HEK293 (cell line): ENCODE data around the gene SEMA4D.

Experiments
- CTCF ChIP-seq: fragments of 450-650 bp; formaldehyde crosslinking; IDR thresholded peaks from 2 replicates; pipeline ENCODE4 v1.5.1; 2016; ENCODE audit warnings: missing biosample characterization, missing genetic modification characterization
- FEZF1 ChIP-seq: fragments of 450-650 bp; formaldehyde crosslinking; IDR thresholded peaks from 2 replicates; pipeline ENCODE4 v1.5.1; 2016; ENCODE audit warnings: missing biosample characterization, missing genetic modification characterization
- GLI4 ChIP-seq: fragments of 450-650 bp; formaldehyde crosslinking; IDR thresholded peaks from 2 replicates; pipeline ENCODE4 v1.5.1; 2016; ENCODE audit warnings: missing biosample characterization, missing genetic modification characterization
- HOXA7 ChIP-seq: sonication (generic); formaldehyde crosslinking; IDR thresholded peaks from 2 replicates; pipeline ENCODE4 v1.8.1; 2022; ENCODE audit warnings: missing genetic modification reagents, borderline replicate concordance
- MEIS1 ChIP-seq: sonication (generic); formaldehyde crosslinking; IDR thresholded peaks from 2 replicates; pipeline ENCODE4 v1.8.1; 2022; ENCODE audit warnings: missing genetic modification reagents, mild to moderate bottlenecking, borderline replicate concordance
- PBX3 ChIP-seq: sonication (generic); formaldehyde crosslinking; IDR thresholded peaks from 2 replicates; pipeline ENCODE4 v1.8.1; 2022; ENCODE audit warnings: mild to moderate bottlenecking, moderate library complexity, missing genetic modification reagents
- SCRT2 ChIP-seq: fragments of 450-650 bp; formaldehyde crosslinking; IDR thresholded peaks from 2 replicates; pipeline ENCODE4 v1.5.1; 2016; ENCODE audit warnings: missing biosample characterization, missing genetic modification characterization
- TCF7L2 ChIP-seq: IDR thresholded peaks from 2 replicates; pipeline ENCODE4 v1.6.1; 2011; ENCODE audit warnings: low read depth, mild to moderate bottlenecking, inconsistent platforms, low read length, moderate library complexity, borderline replicate concordance
- ZBTB11 ChIP-seq: fragments of 450-650 bp; formaldehyde crosslinking; conservative IDR thresholded peaks from 2 replicates; pipeline ENCODE4 v1.5.1; 2016; ENCODE audit warnings: low read depth, missing biosample characterization, missing genetic modification characterization
- ZBTB8A ChIP-seq: fragments of 450-650 bp; formaldehyde crosslinking; IDR thresholded peaks from 2 replicates; pipeline ENCODE4 v1.5.1; 2016; ENCODE audit warnings: missing biosample characterization, missing genetic modification characterization
- ZFP3 ChIP-seq: fragments of 450-650 bp; formaldehyde crosslinking; IDR thresholded peaks from 2 replicates; pipeline ENCODE4 v1.5.1; 2016; ENCODE audit warnings: low read depth, missing biosample characterization, missing genetic modification characterization
- ZFP37 ChIP-seq: fragments of 450-650 bp; formaldehyde crosslinking; IDR thresholded peaks from 2 replicates; pipeline ENCODE4 v1.5.1; 2016; ENCODE audit warnings: missing biosample characterization, missing genetic modification characterization
- ZIC2 ChIP-seq: fragments of 450-650 bp; formaldehyde crosslinking; IDR thresholded peaks from 2 replicates; pipeline ENCODE4 v1.5.1; 2016; ENCODE audit warnings: missing biosample characterization, missing genetic modification characterization
- ZNF132 ChIP-seq: fragments of 450-650 bp; formaldehyde crosslinking; IDR thresholded peaks from 2 replicates; pipeline ENCODE4 v1.5.1; 2017; ENCODE audit warnings: missing biosample characterization, missing genetic modification characterization, borderline replicate concordance
- ZNF138 ChIP-seq: fragments of 450-650 bp; formaldehyde crosslinking; IDR thresholded peaks from 2 replicates; pipeline ENCODE4 v1.5.1; 2016; ENCODE audit warnings: missing biosample characterization, missing genetic modification characterization, borderline replicate concordance
- ZNF175 ChIP-seq: fragments of 450-650 bp; formaldehyde crosslinking; IDR thresholded peaks from 2 replicates; pipeline ENCODE4 v1.5.1; 2016; ENCODE audit warnings: missing biosample characterization, missing genetic modification characterization
- ZNF23 ChIP-seq: fragments of 450-650 bp; formaldehyde crosslinking; IDR thresholded peaks from 2 replicates; pipeline ENCODE4 v1.5.1; 2016; ENCODE audit warnings: missing biosample characterization, missing genetic modification characterization, borderline replicate concordance
- ZNF248 ChIP-seq: fragments of 450-650 bp; formaldehyde crosslinking; IDR thresholded peaks from 2 replicates; pipeline ENCODE4 v1.5.1; 2017; ENCODE audit warnings: missing biosample characterization, missing genetic modification characterization
- ZNF26 ChIP-seq: fragments of 450-650 bp; formaldehyde crosslinking; IDR thresholded peaks from 2 replicates; pipeline ENCODE4 v1.5.1; 2016; ENCODE audit warnings: missing biosample characterization, missing genetic modification characterization
- ZNF341 ChIP-seq: fragments of 450-650 bp; formaldehyde crosslinking; IDR thresholded peaks from 2 replicates; pipeline ENCODE4; 2016; ENCODE audit warnings: low read depth, missing biosample characterization, missing genetic modification characterization
- ZNF354C ChIP-seq: fragments of 450-650 bp; formaldehyde crosslinking; IDR thresholded peaks from 2 replicates; pipeline ENCODE4 v1.5.1; 2016; ENCODE audit warnings: missing biosample characterization, missing genetic modification characterization, low read depth, borderline replicate concordance
- ZNF362 ChIP-seq: fragments of 450-650 bp; formaldehyde crosslinking; IDR thresholded peaks from 2 replicates; pipeline ENCODE4 v1.5.1; 2016; ENCODE audit warnings: missing biosample characterization, missing genetic modification characterization
- ZNF580 ChIP-seq: fragments of 450-650 bp; formaldehyde crosslinking; IDR thresholded peaks from 2 replicates; pipeline ENCODE4 v1.5.1; 2016; ENCODE audit warnings: missing biosample characterization, missing genetic modification characterization
- ZNF600 ChIP-seq: fragments of 450-650 bp; formaldehyde crosslinking; IDR thresholded peaks from 2 replicates; pipeline ENCODE4 v1.5.1; 2016; ENCODE audit warnings: missing biosample characterization, missing genetic modification characterization
- ZNF626 ChIP-seq: fragments of 450-650 bp; sonication (Bioruptor Pico); formaldehyde crosslinking; IDR thresholded peaks from 2 replicates; pipeline ENCODE4 v1.5.1; 2018; ENCODE audit warnings: missing biosample characterization, missing genetic modification characterization, inconsistent platforms
- ZSCAN30 ChIP-seq: fragments of 450-650 bp; IDR thresholded peaks from 2 replicates; pipeline ENCODE4 v1.5.1; 2018; ENCODE audit warnings: missing biosample characterization, mild to moderate bottlenecking, missing genetic modification characterization, moderate library complexity

Gene SEMA4D

GRCh38 chr9:89318123-89319014 is 179.5 kb downstream of the SEMA4D start, which contains the start of gene SECISBP2 (continued):
- TF ChIP-seq HOXA7 (CRISPR knock-in tag) (no peak), ZNF600 (tag by site-specific recombination) (peak; percentile 85), ZIC2 (tag by site-specific recombination) (peak; percentile 29; the same call in 1 of the 2 replicates), MEIS1 (CRISPR knock-in tag) (no peak), ZSCAN30 (tag by site-specific recombination) (peak; percentile 78), ZBTB11 (tag by site-specific recombination) (peak; percentile 89), FEZF1 (tag by site-specific recombination) (no peak), ZNF626 (tag by site-specific recombination) (no peak), CTCF (tag by site-specific recombination) (peak; percentile 37; the same call in 1 of the 2 replicates), ZNF354C (tag by site-specific recombination) (no peak), ZNF132 (no peak), PBX3 (peak; percentile 92), TCF7L2 (no peak), ZNF248 (tag by site-specific recombination) (no peak), GLI4 (tag by site-specific recombination) (no peak), ZNF23 (tag by site-specific recombination) (no peak), ZFP3 (tag by site-specific recombination) (no peak), ZNF341 (peak; percentile 91), ZFP37 (tag by site-specific recombination) (no peak; the same call in 1 of the 2 replicates), ZNF362 (tag by site-specific recombination) (no peak), ZNF580 (no peak), SCRT2 (tag by site-specific recombination) (no peak), ZNF175 (tag by site-specific recombination) (no peak), ZNF26 (no peak), ZNF138 (no peak), ZBTB8A (peak; percentile 86)
